Activated naive CD8-positive, alpha-beta T cell treated with anti-CD3 and anti-CD28 coated beads, Interleukin-2, amount 50 U/mL, for 24 hours (primary cell): ENCODE measurements around the gene DNAJB7.
"Not testable (repeated sequence)": the region's sequence is repeated elsewhere in the genome, so short reads cannot be mapped to it uniquely, and the experiment has no call there.

Experiments used
- ATAC-seq: fragments of 150-1000 bp; cut with Tn5 transposase; one replicate; pipeline ENCODE4 v1.10.0; 2021
- DNase-seq: peaks from one replicate; pipeline ENCODE4 v3.0.0; 2021
- H3K27ac Mint-ChIP-seq: one replicate; pipeline ENCODE4 v1.8.0; 2021; ENCODE audit warnings: mild to moderate bottlenecking, mixed read lengths
- H3K27me3 Mint-ChIP-seq: one replicate; pipeline ENCODE4 v1.8.0; 2021; ENCODE audit warnings: mixed read lengths
- H3K36me3 Mint-ChIP-seq: one replicate; pipeline ENCODE4 v1.8.0; 2021; ENCODE audit warnings: low read depth, mixed read lengths
- H3K4me1 Mint-ChIP-seq: one replicate; pipeline ENCODE4 v1.8.0; 2021; ENCODE audit warnings: mixed read lengths
- H3K4me3 Mint-ChIP-seq: one replicate; pipeline ENCODE4 v1.8.0; 2021; ENCODE audit warnings: mild to moderate bottlenecking, moderate library complexity, mixed read lengths
- H3K9me3 Mint-ChIP-seq: one replicate; pipeline ENCODE4 v1.8.0; 2021; ENCODE audit warnings: mixed read lengths

Gene DNAJB7

GRCh38 chr22:40862013-40862412 lies at the start of gene DNAJB7:
Gene DNAJB7, minus strand, starts transcription at chr22:40862113. Its CDS starts 119 bp downstream, at chr22:40861994.
- no peaks in the 10 kb centered on the region for H3K9me3 Mint-ChIP-seq
- peaks cover 30% of the 10 kb centered on the region for H3K4me1 Mint-ChIP-seq
- no peak within 1 kb of the TSS for H3K27ac Mint-ChIP-seq
- no peaks in the 10 kb centered on the region for H3K27me3 Mint-ChIP-seq
- ATAC-seq (no peak), DNase-seq (no peak)
- peaks cover 17% of the 10 kb centered on the region for H3K36me3 Mint-ChIP-seq
- no peak within 1 kb of the TSS for H3K4me3 Mint-ChIP-seq

GRCh38 chr22:40908895-40909294 lies 47.0 kb upstream of the DNAJB7 start:
- peaks cover 16% of the 10 kb centered on the region for H3K36me3 Mint-ChIP-seq
- H3K27me3 Mint-ChIP-seq = no peaks in the 10 kb centered on the region
- DNase-seq = no peak
- no peak overlapping the region for H3K27ac Mint-ChIP-seq
- H3K4me1 Mint-ChIP-seq = no peaks in the 10 kb centered on the region
- no peaks in the 10 kb centered on the region for H3K9me3 Mint-ChIP-seq
- no peak for ATAC-seq
- H3K4me3 Mint-ChIP-seq = no peak overlapping the region

- ATAC-seq (no peak), DNase-seq (no peak)
- Mint-ChIP-seq H3K4me1 (peaks cover 4% of the 10 kb centered on the region), H3K27me3 (no peaks in the 10 kb centered on the region), H3K27ac (no peak overlapping the region), H3K36me3 (peaks cover 17% of the 10 kb centered on the region), H3K4me3 (no peak overlapping the region), H3K9me3 (no peaks in the 10 kb centered on the region)
Measured at GRCh38 chr22:40904101-40904500, 42.2 kb upstream of the DNAJB7 start.

GRCh38 chr22:40898850-40899357 lies 37.0 kb upstream of the DNAJB7 start:
- Mint-ChIP-seq H3K4me1 (peaks cover 10% of the 10 kb centered on the region), H3K27me3 (no peaks in the 10 kb centered on the region), H3K4me3 (no peak overlapping the region), H3K27ac (peak overlapping the region; percentile 80), H3K36me3 (peaks cover 3% of the 10 kb centered on the region), H3K9me3 (no peaks in the 10 kb centered on the region)
- peak; percentile 69 for ATAC-seq
- no peak for DNase-seq

- H3K27me3 Mint-ChIP-seq = no peaks in the 10 kb centered on the region
- H3K36me3 Mint-ChIP-seq = peaks cover 2% of the 10 kb centered on the region
- DNase-seq = no peak
- ATAC-seq = no peak
- H3K4me1 Mint-ChIP-seq = peaks cover 10% of the 10 kb centered on the region
- H3K9me3 Mint-ChIP-seq = no peaks in the 10 kb centered on the region
- no peak overlapping the region for H3K27ac Mint-ChIP-seq
- H3K4me3 Mint-ChIP-seq = no peak overlapping the region
Measured at GRCh38 chr22:40894417-40894816, 32.5 kb upstream of the DNAJB7 start.

GRCh38 chr22:40890881-40891280 lies 29.0 kb upstream of the DNAJB7 start:
- H3K4me1 Mint-ChIP-seq = no peaks in the 10 kb centered on the region
- no peak for DNase-seq
- no peaks in the 10 kb centered on the region for H3K27me3 Mint-ChIP-seq
- no peak overlapping the region for H3K27ac Mint-ChIP-seq
- H3K4me3 Mint-ChIP-seq = no peak overlapping the region
- no peak for ATAC-seq
- peaks cover 14% of the 10 kb centered on the region for H3K36me3 Mint-ChIP-seq
- H3K9me3 Mint-ChIP-seq = no peaks in the 10 kb centered on the region

- H3K36me3 Mint-ChIP-seq = peaks cover 19% of the 10 kb centered on the region
Measured at GRCh38 chr22:40889116-40889515, 27.2 kb upstream of the DNAJB7 start.

GRCh38 chr22:40878922-40879321 lies 17.0 kb upstream of the DNAJB7 start:
- H3K4me1 Mint-ChIP-seq = no peaks in the 10 kb centered on the region
- H3K27ac Mint-ChIP-seq = no peak overlapping the region
- H3K4me3 Mint-ChIP-seq = no peak overlapping the region

More at GRCh38 chr22:40889116-40889515, 27.2 kb upstream of the DNAJB7 start:
- ATAC-seq (no peak), DNase-seq (no peak)
- Mint-ChIP-seq H3K27me3 (no peaks in the 10 kb centered on the region), H3K27ac (no peak overlapping the region), H3K4me1 (no peaks in the 10 kb centered on the region), H3K9me3 (no peaks in the 10 kb centered on the region), H3K4me3 (no peak overlapping the region)

GRCh38 chr22:40877488-40877887 lies 15.6 kb upstream of the DNAJB7 start:
- Mint-ChIP-seq H3K36me3 (peaks cover 9% of the 10 kb centered on the region), H3K4me3 (no peak overlapping the region), H3K27ac (no peak overlapping the region), H3K4me1 (no peaks in the 10 kb centered on the region), H3K9me3 (no peaks in the 10 kb centered on the region), H3K27me3 (no peaks in the 10 kb centered on the region)
- no peak for DNase-seq
- no peak for ATAC-seq

More at GRCh38 chr22:40878922-40879321, 17.0 kb upstream of the DNAJB7 start:
- Mint-ChIP-seq H3K36me3 (peaks cover 11% of the 10 kb centered on the region), H3K9me3 (no peaks in the 10 kb centered on the region), H3K27me3 (no peaks in the 10 kb centered on the region)
- no peak for DNase-seq
- ATAC-seq = no peak

- H3K27me3 Mint-ChIP-seq = no peaks in the 10 kb centered on the region
- H3K36me3 Mint-ChIP-seq = peaks cover 8% of the 10 kb centered on the region
- no peak overlapping the region for H3K4me3 Mint-ChIP-seq
- no peaks in the 10 kb centered on the region for H3K4me1 Mint-ChIP-seq
- ATAC-seq = no peak
- H3K27ac Mint-ChIP-seq = no peak overlapping the region
- H3K9me3 Mint-ChIP-seq = no peaks in the 10 kb centered on the region
- DNase-seq = no peak
Measured at GRCh38 chr22:40876907-40877306, 15.0 kb upstream of the DNAJB7 start.

GRCh38 chr22:40875111-40875510 lies 13.2 kb upstream of the DNAJB7 start:
- no peak overlapping the region for H3K27ac Mint-ChIP-seq
- ATAC-seq = no peak
- H3K36me3 Mint-ChIP-seq = peaks cover 8% of the 10 kb centered on the region
- H3K4me1 Mint-ChIP-seq = no peaks in the 10 kb centered on the region
- no peak overlapping the region for H3K4me3 Mint-ChIP-seq
- DNase-seq = no peak
- no peaks in the 10 kb centered on the region for H3K9me3 Mint-ChIP-seq
- H3K27me3 Mint-ChIP-seq = no peaks in the 10 kb centered on the region

GRCh38 chr22:40874016-40874415 lies 12.1 kb upstream of the DNAJB7 start:
- ATAC-seq (no peak), DNase-seq (no peak)
- peaks cover 13% of the 10 kb centered on the region for H3K36me3 Mint-ChIP-seq
- no peaks in the 10 kb centered on the region for H3K27me3 Mint-ChIP-seq
- H3K27ac Mint-ChIP-seq = no peak overlapping the region
- H3K4me1 Mint-ChIP-seq = no peaks in the 10 kb centered on the region
- no peak overlapping the region for H3K4me3 Mint-ChIP-seq
- no peaks in the 10 kb centered on the region for H3K9me3 Mint-ChIP-seq

- not testable (repeated sequence) for H3K4me1 Mint-ChIP-seq
Measured at GRCh38 chr22:40868379-40868778, 6.5 kb upstream of the DNAJB7 start.

GRCh38 chr22:40867109-40867508 lies 5.2 kb upstream of the DNAJB7 start:
- H3K27ac Mint-ChIP-seq = no peak overlapping the region
- ATAC-seq (no peak), DNase-seq (no peak)
- H3K9me3 Mint-ChIP-seq = no peaks in the 10 kb centered on the region
- no peak overlapping the region for H3K4me3 Mint-ChIP-seq
- peaks cover 15% of the 10 kb centered on the region for H3K36me3 Mint-ChIP-seq
- H3K4me1 Mint-ChIP-seq = peaks cover 10% of the 10 kb centered on the region
- no peaks in the 10 kb centered on the region for H3K27me3 Mint-ChIP-seq

More at GRCh38 chr22:40868379-40868778, 6.5 kb upstream of the DNAJB7 start:
- not testable (repeated sequence) for H3K9me3 Mint-ChIP-seq, H3K4me3 Mint-ChIP-seq, H3K27ac Mint-ChIP-seq, DNase-seq, ATAC-seq, H3K27me3 Mint-ChIP-seq
- H3K36me3 Mint-ChIP-seq = peaks cover 11% of the 10 kb centered on the region

- DNase-seq = no peak
- Mint-ChIP-seq H3K27me3 (no peaks in the 10 kb centered on the region), H3K4me3 (no peak overlapping the region), H3K36me3 (peaks cover 17% of the 10 kb centered on the region), H3K4me1 (peaks cover 28% of the 10 kb centered on the region), H3K9me3 (no peaks in the 10 kb centered on the region), H3K27ac (no peak overlapping the region)
- no peak for ATAC-seq
Measured at GRCh38 chr22:40862537-40862936, 624 bp upstream of the DNAJB7 start.

GRCh38 chr22:40857309-40857855 lies 4.5 kb downstream of the DNAJB7 start:
- no peaks in the 10 kb centered on the region for H3K9me3 Mint-ChIP-seq
- ATAC-seq (no peak), DNase-seq (no peak)
- peak overlapping the region; percentile 100 for H3K27ac Mint-ChIP-seq
- peaks cover 2% of the 10 kb centered on the region for H3K27me3 Mint-ChIP-seq
- H3K4me3 Mint-ChIP-seq = peak overlapping the region; percentile 92
- peaks cover 28% of the 10 kb centered on the region for H3K36me3 Mint-ChIP-seq
- H3K4me1 Mint-ChIP-seq = peaks cover 51% of the 10 kb centered on the region
